ENCODE data around the gene ATP5MK.

ATP5MK gene

GRCh38 chr10:103428989-103429643 lies 32.8 kb upstream of the ATP5MK start:
- Histone ChIP-seq H3K27me3 (ENCODE audit: control insufficient read depth, low read length) (no peaks in the 10 kb centered on the region), H3K4me2 (ENCODE audit: low read length) (no peak overlapping the region), H3K36me3 (ENCODE audit: control insufficient read depth, low read length) (peaks cover 93% of the 10 kb centered on the region), H3F3A (ENCODE audit: control insufficient read depth, insufficient read depth) (0 out of 2 replicates have a peak, but pooled peaks cover 5% of the 10 kb centered on the region), H3K4me1 (ENCODE audit: control insufficient read depth, low read length) (peaks cover 8% of the 10 kb centered on the region), H3K4me3 (ENCODE audit: low read length) (no peak overlapping the region), H3K79me2 (ENCODE audit: control insufficient read depth, low read length) (no peaks in the 10 kb centered on the region), H4K20me1 (ENCODE audit: control insufficient read depth, insufficient read depth, low read depth, low read length) (peaks cover 5% of the 10 kb centered on the region; the same call in 1 of the 2 replicates), H3K9me3 (ENCODE audit: control insufficient read depth, insufficient read depth, low read length) (no peaks in the 10 kb centered on the region), H3K27ac (ENCODE audit: low read depth, low read length) (no peak overlapping the region), H3K9me2 (replicated peaks; ENCODE audit: control insufficient read depth, low read length) (no peaks in the 10 kb centered on the region)
- TF ChIP-seq CTCF (IDR thresholded peaks at IDR 0.05; ENCODE audit: low read depth, low read length, poor library complexity, severe bottlenecking) (no peak), EZH2phosphoT487 (IDR thresholded peaks at IDR 0.05; ENCODE audit: borderline replicate concordance, low read length) (no peak)

GRCh38 chr10:103427866-103428265 lies 31.6 kb upstream of the ATP5MK start:
- Histone ChIP-seq H3K9me3 (ENCODE audit: control insufficient read depth, insufficient read depth, low read length) (no peaks in the 10 kb centered on the region), H3K4me3 (ENCODE audit: low read length) (no peak overlapping the region), H4K20me1 (ENCODE audit: control insufficient read depth, insufficient read depth, low read depth, low read length) (peaks cover 5% of the 10 kb centered on the region), H3F3A (ENCODE audit: control insufficient read depth, insufficient read depth) (0 out of 2 replicates have a peak, but pooled peaks cover 5% of the 10 kb centered on the region), H3K4me2 (ENCODE audit: low read length) (no peak overlapping the region), H3K4me1 (ENCODE audit: control insufficient read depth, low read length) (no peaks in the 10 kb centered on the region; the same call in 1 of the 2 replicates), H3K27ac (ENCODE audit: low read depth, low read length) (no peak overlapping the region), H3K79me2 (ENCODE audit: control insufficient read depth, low read length) (peaks cover 3% of the 10 kb centered on the region; the same call in 1 of the 2 replicates), H3K36me3 (ENCODE audit: control insufficient read depth, low read length) (peaks cover 93% of the 10 kb centered on the region), H3K9me2 (replicated peaks; ENCODE audit: control insufficient read depth, low read length) (no peaks in the 10 kb centered on the region), H3K27me3 (ENCODE audit: control insufficient read depth, low read length) (no peaks in the 10 kb centered on the region)
- TF ChIP-seq EZH2phosphoT487 (IDR thresholded peaks at IDR 0.05; ENCODE audit: borderline replicate concordance, low read length) (no peak), CTCF (IDR thresholded peaks at IDR 0.05; ENCODE audit: low read depth, low read length, poor library complexity, severe bottlenecking) (no peak)

GRCh38 chr10:103423748-103424147 lies 27.5 kb upstream of the ATP5MK start:
- TF ChIP-seq EZH2phosphoT487 (IDR thresholded peaks at IDR 0.05; ENCODE audit: borderline replicate concordance, low read length) (no peak), CTCF (IDR thresholded peaks at IDR 0.05; ENCODE audit: low read depth, low read length, poor library complexity, severe bottlenecking) (no peak)
- 0 out of 2 replicates have a peak, but pooled peaks cover 5% of the 10 kb centered on the region for H3F3A ChIP-seq (ENCODE audit: control insufficient read depth, insufficient read depth)
- peaks cover 5% of the 10 kb centered on the region for H4K20me1 ChIP-seq (ENCODE audit: control insufficient read depth, insufficient read depth, low read depth, low read length)
- no peaks in the 10 kb centered on the region for H3K9me3 ChIP-seq (ENCODE audit: control insufficient read depth, insufficient read depth, low read length)
- no peak overlapping the region for H3K4me3 ChIP-seq (ENCODE audit: low read length)
- H3K36me3 ChIP-seq (ENCODE audit: control insufficient read depth, low read length), result peaks cover 91% of the 10 kb centered on the region
- H3K4me1 ChIP-seq (ENCODE audit: control insufficient read depth, low read length), result no peaks in the 10 kb centered on the region; the same call in 1 of the 2 replicates
- peaks cover 3% of the 10 kb centered on the region; the same call in 1 of the 2 replicates for H3K79me2 ChIP-seq (ENCODE audit: control insufficient read depth, low read length)
- no peak overlapping the region for H3K4me2 ChIP-seq (ENCODE audit: low read length)
- H3K27me3 ChIP-seq (ENCODE audit: control insufficient read depth, low read length), result no peaks in the 10 kb centered on the region
- no peaks in the 10 kb centered on the region for H3K9me2 ChIP-seq (replicated peaks; ENCODE audit: control insufficient read depth, low read length)
- no peak overlapping the region for H3K27ac ChIP-seq (ENCODE audit: low read depth, low read length)

All from DOHH2 (cell line).